Ramos (cell line): ENCODE results near the gene MDM2.
"Not testable (repeated sequence)": the region's sequence is repeated elsewhere in the genome, so short reads cannot be mapped to it uniquely, and the experiment has no call there.

ENCODE experiments used
- in situ Hi-C: fragments of 300-500 bp; cut with MboI; formaldehyde crosslinking; loops from one replicate; pipeline ENCODE4 v1.14.3; 2022; ENCODE audit warnings: low sequenced_read_pairs; ENCODE audit not compliant: unreplicated experiment

The MDM2 gene

GRCh38 chr12:68803948-68804656, 3.9 kb upstream of the MDM2 start:
- in situ Hi-C loops = loop anchor here (10.0 kb wide), 1 partner anchor 169 kb away; no protein-coding TSS in a partner anchor

- in situ Hi-C loops = loop anchor here (5.0 to 10.0 kb wide), 2 partner anchors 33 to 170 kb away; no protein-coding TSS in a partner anchor
Observed at GRCh38 chr12:68804657-68805591, 3.1 kb upstream of the MDM2 start.

- in situ Hi-C loops = loop anchor here (5.0 to 10.0 kb wide), 2 partner anchors 33 to 171 kb away; no protein-coding TSS in a partner anchor
Observed at GRCh38 chr12:68805592-68806120, 2.3 kb upstream of the MDM2 start.

- in situ Hi-C loops = loop anchor here (5.0 to 10.0 kb wide), 2 partner anchors 34 to 172 kb away; no protein-coding TSS in a partner anchor
Observed at GRCh38 chr12:68806488-68807237, 1.3 kb upstream of the MDM2 start.

GRCh38 chr12:68807274-68807575, 752 bp upstream of the MDM2 start:
- in situ Hi-C loops = loop anchor here (5.0 to 10.0 kb wide), 2 partner anchors 35 to 172 kb away; no protein-coding TSS in a partner anchor

GRCh38 chr12:68808388-68809189, 612 bp downstream of the MDM2 start:
- in situ Hi-C loops = loop anchor here (5.0 to 10.0 kb wide), 2 partner anchors 36 to 174 kb away; no protein-coding TSS in a partner anchor

- in situ Hi-C loops = loop anchor here (5.0 to 10.0 kb wide), 2 partner anchors 37 to 175 kb away; no protein-coding TSS in a partner anchor
Observed at GRCh38 chr12:68809190-68810026, 1.4 kb downstream of the MDM2 start.

- in situ Hi-C loops = not testable (repeated sequence)
Observed at GRCh38 chr12:68810027-68810389, 2.0 kb downstream of the MDM2 start.

- in situ Hi-C loops = not testable (repeated sequence)
Observed at GRCh38 chr12:68811573-68811972, 3.6 kb downstream of the MDM2 start.

- in situ Hi-C loops = no loop called here
Observed at GRCh38 chr12:68812553-68813241, 4.7 kb downstream of the MDM2 start.

GRCh38 chr12:68813242-68813593, 5.2 kb downstream of the MDM2 start:
- in situ Hi-C loops = no loop called here

GRCh38 chr12:68814490-68815231, 6.7 kb downstream of the MDM2 start:
- in situ Hi-C loops = no loop called here

- in situ Hi-C loops = no loop called here
Observed at GRCh38 chr12:68815232-68815927, 7.4 kb downstream of the MDM2 start.

- in situ Hi-C loops = no loop called here
Observed at GRCh38 chr12:68815928-68816800, 8.2 kb downstream of the MDM2 start.

- in situ Hi-C loops = not testable (repeated sequence)
Observed at GRCh38 chr12:68819481-68819880, 11.5 kb downstream of the MDM2 start.
